ENCODE data around the gene TMSB15C. TPM values are rescaled to one million over a fixed set of nuclear protein-coding genes. Genes with fewer than 3 reads are reported as not detected.

TMSB15C gene
- total and polyA plus RNA-seq, 10 of the 15 experiments (the other 5 are each of a cell fraction or from before 2014, with no cell fraction given), result 0.69 to 10.1 (median 5.3) TPM

DNA sequence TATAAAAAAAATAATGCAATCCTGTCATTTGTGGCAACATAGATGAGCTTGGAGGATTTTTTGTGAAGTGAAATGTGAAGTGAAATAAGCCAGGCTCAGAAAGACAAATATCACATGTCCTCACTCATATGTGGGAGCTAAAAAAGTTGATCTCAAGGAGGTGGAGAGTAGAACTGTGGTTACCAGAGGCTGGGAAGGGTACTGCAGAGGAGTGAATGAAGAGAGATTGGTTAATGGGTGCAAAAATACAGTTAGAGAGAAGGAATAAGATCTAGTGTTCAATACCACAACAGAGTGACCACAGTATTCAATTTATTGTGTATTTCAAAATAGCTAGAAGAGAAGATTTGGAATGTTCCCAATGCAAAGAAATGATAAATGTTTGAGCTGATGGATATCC lies 22.9 kb upstream of the TMSB15C start (continued):
- TF ChIP-seq, protein P1, sequence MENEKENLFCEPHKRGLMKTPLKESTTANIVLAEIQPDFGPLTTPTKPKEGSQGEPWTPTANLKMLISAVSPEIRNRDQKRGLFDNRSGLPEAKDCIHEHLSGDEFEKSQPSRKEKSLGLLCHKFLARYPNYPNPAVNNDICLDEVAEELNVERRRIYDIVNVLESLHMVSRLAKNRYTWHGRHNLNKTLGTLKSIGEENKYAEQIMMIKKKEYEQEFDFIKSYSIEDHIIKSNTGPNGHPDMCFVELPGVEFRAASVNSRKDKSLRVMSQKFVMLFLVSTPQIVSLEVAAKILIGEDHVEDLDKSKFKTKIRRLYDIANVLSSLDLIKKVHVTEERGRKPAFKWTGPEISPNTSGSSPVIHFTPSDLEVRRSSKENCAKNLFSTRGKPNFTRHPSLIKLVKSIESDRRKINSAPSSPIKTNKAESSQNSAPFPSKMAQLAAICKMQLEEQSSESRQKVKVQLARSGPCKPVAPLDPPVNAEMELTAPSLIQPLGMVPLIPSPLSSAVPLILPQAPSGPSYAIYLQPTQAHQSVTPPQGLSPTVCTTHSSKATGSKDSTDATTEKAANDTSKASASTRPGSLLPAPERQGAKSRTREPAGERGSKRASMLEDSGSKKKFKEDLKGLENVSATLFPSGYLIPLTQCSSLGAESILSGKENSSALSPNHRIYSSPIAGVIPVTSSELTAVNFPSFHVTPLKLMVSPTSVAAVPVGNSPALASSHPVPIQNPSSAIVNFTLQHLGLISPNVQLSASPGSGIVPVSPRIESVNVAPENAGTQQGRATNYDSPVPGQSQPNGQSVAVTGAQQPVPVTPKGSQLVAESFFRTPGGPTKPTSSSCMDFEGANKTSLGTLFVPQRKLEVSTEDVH (IDR thresholded peaks at IDR 0.05; ENCODE audit: low read depth, partially characterized antibody), result no peak
- TF ChIP-seq KAT2A (conservative IDR thresholded peaks at IDR 0.05; ENCODE audit: control insufficient read depth, low read depth, low read length), result no peak
- no peak for TF ChIP-seq MTA2 (IDR thresholded peaks at IDR 0.05; ENCODE audit: low read depth)

DNA sequence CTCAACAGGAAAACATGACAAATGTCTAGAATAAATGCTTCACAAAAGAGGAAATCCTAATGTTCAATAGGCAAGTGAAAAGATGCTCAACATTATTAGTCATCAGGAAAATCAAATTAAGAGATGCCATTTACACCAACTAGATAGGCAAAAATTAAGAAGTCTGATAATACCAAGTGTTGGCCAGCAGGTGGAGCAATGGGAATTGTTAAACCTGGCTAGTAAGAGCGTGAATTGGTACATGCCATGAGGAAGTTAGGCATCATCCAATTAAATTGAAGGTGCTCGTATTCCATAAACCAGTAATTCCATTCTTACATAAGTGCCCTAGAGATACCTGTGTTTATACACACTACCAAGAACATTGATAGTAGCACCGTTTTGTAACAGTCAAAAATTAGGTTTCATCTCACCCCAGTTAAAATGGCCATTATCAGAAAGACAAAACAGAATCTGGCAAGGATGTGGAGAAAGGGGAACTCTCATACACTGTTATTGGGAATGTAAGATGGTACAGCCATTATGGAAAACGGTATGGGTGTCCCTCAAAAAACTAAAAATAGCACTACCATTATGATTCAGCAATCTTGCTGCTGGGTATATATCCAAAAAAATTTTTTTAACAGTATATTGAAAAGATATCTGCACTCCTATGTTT lies 22.2 kb upstream of the TMSB15C start:
- H3K4me3 ChIP-seq, result no peak overlapping the region
- no peak for TF ChIP-seq CREM (IDR thresholded peaks at IDR 0.05; ENCODE audit: low read depth)
- TF ChIP-seq NRF1 (conservative IDR thresholded peaks at IDR 0.05; ENCODE audit: low read depth, low read length), result no peak
- peak; percentile 7; the same call in 1 of the 2 replicates for TF ChIP-seq YBX1 (IDR thresholded peaks at IDR 0.05)
- TF ChIP-seq, protein P2, sequence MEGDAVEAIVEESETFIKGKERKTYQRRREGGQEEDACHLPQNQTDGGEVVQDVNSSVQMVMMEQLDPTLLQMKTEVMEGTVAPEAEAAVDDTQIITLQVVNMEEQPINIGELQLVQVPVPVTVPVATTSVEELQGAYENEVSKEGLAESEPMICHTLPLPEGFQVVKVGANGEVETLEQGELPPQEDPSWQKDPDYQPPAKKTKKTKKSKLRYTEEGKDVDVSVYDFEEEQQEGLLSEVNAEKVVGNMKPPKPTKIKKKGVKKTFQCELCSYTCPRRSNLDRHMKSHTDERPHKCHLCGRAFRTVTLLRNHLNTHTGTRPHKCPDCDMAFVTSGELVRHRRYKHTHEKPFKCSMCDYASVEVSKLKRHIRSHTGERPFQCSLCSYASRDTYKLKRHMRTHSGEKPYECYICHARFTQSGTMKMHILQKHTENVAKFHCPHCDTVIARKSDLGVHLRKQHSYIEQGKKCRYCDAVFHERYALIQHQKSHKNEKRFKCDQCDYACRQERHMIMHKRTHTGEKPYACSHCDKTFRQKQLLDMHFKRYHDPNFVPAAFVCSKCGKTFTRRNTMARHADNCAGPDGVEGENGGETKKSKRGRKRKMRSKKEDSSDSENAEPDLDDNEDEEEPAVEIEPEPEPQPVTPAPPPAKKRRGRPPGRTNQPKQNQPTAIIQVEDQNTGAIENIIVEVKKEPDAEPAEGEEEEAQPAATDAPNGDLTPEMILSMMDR (IDR thresholded peaks at IDR 0.05 in 2 of 3, conservative IDR thresholded peaks at IDR 0.05 in 1 of 3; ENCODE audit: control insufficient read depth in 2 of 3, extremely low read depth in 1 of 3, insufficient read depth in 1 of 3, low read depth in 3 of 3, low read length in 3 of 3), result peak; percentile 57 to 66 (median 64); a peak in 5 of 6 replicates
- no peak for TF ChIP-seq IKZF2 (IDR thresholded peaks at IDR 0.05)
- no peak for TF ChIP-seq MTA3 (IDR thresholded peaks at IDR 0.05; ENCODE audit: borderline replicate concordance, low read length)
- TF ChIP-seq ETV6 (conservative IDR thresholded peaks at IDR 0.05 in 1 of 2, IDR thresholded peaks at IDR 0.05 in 1 of 2; ENCODE audit: borderline replicate concordance in 1 of 2, low read depth in 1 of 2), result no peak
- TF ChIP-seq CHD4 (IDR thresholded peaks at IDR 0.05), result no peak
- TF ChIP-seq NR2F1 (conservative IDR thresholded peaks at IDR 0.05), result no peak
- 0 out of 4 replicates have a peak, but pooled peaks of 1 of the 2 experiments have one; percentile 15 for TF ChIP-seq BHLHE40 (IDR thresholded peaks at IDR 0.05; ENCODE audit: borderline replicate concordance in 1 of 2, low read depth in 2 of 2, low read length in 1 of 2)
- peak; percentile 80 for TF ChIP-seq SMC3 (IDR thresholded peaks at IDR 0.05; ENCODE audit: borderline replicate concordance, low read length)
- peak; percentile 70 for TF ChIP-seq RAD21 (IDR thresholded peaks at IDR 0.05; ENCODE audit: insufficient read depth, low read depth, low read length)
- no peak for TF ChIP-seq KAT2A (conservative IDR thresholded peaks at IDR 0.05; ENCODE audit: control insufficient read depth, low read depth, low read length)
- no peak overlapping the region for H3K4me2 ChIP-seq (ENCODE audit: control insufficient read depth, insufficient read depth)
- no peak overlapping the region for H3K9ac ChIP-seq (ENCODE audit: control insufficient read depth, insufficient read depth, low read length)
- H3K27ac ChIP-seq (ENCODE audit: control insufficient read depth, insufficient read depth), result no peak overlapping the region
- ATAC-seq, result peak; percentile 92
- H3K36me3 ChIP-seq (ENCODE audit: control insufficient read depth in 2 of 2, insufficient read depth in 2 of 2, low read length in 1 of 2), result no peaks in the 10 kb centered on the region
- no peaks in the 10 kb centered on the region for H4K20me1 ChIP-seq (ENCODE audit: control insufficient read depth, insufficient read depth)
- RAD21 ChIA-PET (ENCODE audit: unreplicated experiment), result interaction anchor here (1.0 to 3.0 kb wide), 4 partner anchors 14 to 39 kb away, joined by 3 to 19 read pairs (median 4); partner anchors contain the start of gene ZCCHC18
- in situ Hi-C loops (cut with MboI), result no loop called here
- CTCF ChIA-PET, result interaction anchor here (0.9 to 3.3 kb wide), 8 partner anchors 13 to 1092 kb away, joined by 3 to 41 read pairs (median 5); partner anchors contain the start of gene ZCCHC18
- no TSS peak for BruUV-seq (replicated peaks)
- H3K79me2 ChIP-seq (ENCODE audit: control insufficient read depth, insufficient read depth, low read length), result no peaks in the 10 kb centered on the region
- intact Hi-C loops (cut with micrococcal nuclease; ENCODE audit: unreplicated experiment), result loop anchor here (1.0 kb wide), 2 partner anchors 15 to 38 kb away; no protein-coding TSS in a partner anchor
- POLR2A ChIA-PET, result no interaction called here
- no peaks in the 10 kb centered on the region for H3K4me1 ChIP-seq (ENCODE audit: control insufficient read depth, insufficient read depth, low read length)
- no peak for DNase-seq (ENCODE audit: low read depth, low spot score)
- SMC1A ChIA-PET (ENCODE audit: uncharacterized antibody, unreplicated experiment), result interaction anchor here (1.4 to 2.9 kb wide), 3 partner anchors 9 to 38 kb away, joined by 5 to 19 read pairs (median 14); partner anchors contain the start of gene ZCCHC18
- H3K9me3 ChIP-seq (replicated peaks; ENCODE audit: control insufficient read depth, insufficient read depth, low read length), result no peaks in the 10 kb centered on the region
- peak overlapping the region; percentile 29; the same call in 1 of the 2 replicates for H2AFZ ChIP-seq (ENCODE audit: control insufficient read depth, low read depth, low read length)
- WGBS (ENCODE audit: insufficient coverage, insufficient replicate concordance, low lambda C conversion rate, missing lambda C conversion rate), result 0% methylated on average over 4 of the region's 4 CpGs
- peak; percentile 76 for FAIRE-seq
- no peaks in the 10 kb centered on the region for H3K27me3 ChIP-seq (replicated peaks in 1 of 2; ENCODE audit: control insufficient read depth in 2 of 2, insufficient read depth in 2 of 2, low read length in 1 of 2)
